Dedifferentiated amniotic fluid mesenchymal stem cell (primary cell): ENCODE measurements around the gene NUDT3.
A peak's percentile ranks its signal among the peaks of the same experiment; 100 is the strongest.
"Not testable (repeated sequence)": the region's sequence is repeated elsewhere in the genome, so short reads cannot be mapped to it uniquely, and the experiment has no call there.

ENCODE experiments used
- DNase-seq: peaks from one replicate; pipeline ENCODE4 v3.0.0-alpha.2; 2016; ENCODE audit errors: extremely low spot score

The NUDT3 gene

DNA sequence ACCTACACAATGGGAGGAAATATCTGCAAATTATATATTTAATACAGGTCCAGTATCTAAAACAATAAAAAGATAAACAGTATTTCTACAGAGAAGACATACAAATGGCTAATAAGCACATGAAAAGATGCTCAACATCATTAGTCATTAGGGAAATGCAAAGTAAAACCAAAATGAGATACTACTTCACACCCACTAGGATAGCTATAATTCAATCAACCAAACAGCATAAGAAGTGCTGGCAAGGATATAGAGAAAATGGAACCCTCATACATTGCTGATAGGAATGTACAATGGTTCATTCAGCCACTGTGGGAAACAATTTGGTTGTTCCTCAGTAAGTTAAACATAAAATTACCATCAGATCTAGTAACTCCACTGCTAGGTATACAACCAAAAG lies 48.7 kb downstream of the NUDT3 start:
- no peak for DNase-seq

- no peak for DNase-seq
Observed at GRCh38 chr6:34342247-34342646, 50.2 kb downstream of the NUDT3 start.

DNA sequence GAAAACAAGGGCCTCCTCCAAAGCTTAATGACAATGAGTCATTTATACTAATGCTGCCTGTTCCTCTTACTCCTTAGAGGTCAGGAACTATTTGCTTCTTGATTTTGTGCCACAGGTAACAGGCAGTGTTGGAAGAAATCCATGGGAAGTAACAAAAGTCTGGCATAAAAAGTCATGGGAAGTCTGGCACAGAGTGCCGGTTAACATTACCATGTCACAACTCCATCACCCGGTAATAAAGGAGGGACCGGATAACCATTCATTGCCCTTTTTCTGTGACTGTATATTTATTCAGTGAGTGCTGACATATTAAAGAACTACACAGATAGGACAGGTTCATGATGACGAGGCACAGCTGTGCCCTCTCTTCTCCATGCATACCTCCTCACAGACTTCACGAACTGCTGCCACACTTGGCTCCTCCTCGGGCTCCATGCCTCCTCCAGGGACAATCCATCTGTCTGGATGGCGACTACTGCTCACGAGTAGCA lies 50.9 kb downstream of the NUDT3 start:
- no peak for DNase-seq

DNA sequence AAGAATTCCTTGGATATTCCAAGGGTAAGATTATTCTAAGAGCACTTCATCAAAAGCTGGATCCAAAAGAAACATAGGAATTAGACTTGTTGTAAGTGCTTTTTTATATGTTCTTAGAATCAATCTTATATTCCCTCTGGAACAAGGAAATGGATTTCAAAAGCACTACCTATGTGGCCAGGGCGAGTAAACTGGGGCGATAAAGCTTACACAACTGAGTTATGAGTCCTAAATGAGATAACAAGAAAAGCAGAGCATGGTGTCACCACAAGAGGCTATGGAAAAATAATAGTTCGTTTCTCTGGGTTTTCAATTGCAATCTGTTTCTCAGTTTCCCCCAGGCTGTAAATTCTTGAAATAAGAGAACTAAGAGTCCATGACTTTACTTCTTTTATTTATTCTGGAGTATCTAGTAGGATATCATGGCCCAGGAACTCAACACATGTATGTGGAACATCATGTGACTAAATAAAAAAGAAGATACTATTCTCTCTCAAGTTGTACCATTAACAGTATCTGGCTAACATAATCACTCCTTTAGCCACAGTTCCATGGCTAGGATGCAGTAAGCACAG lies 51.5 kb downstream of the NUDT3 start:
- no peak for DNase-seq

- DNase-seq = no peak
Observed at GRCh38 chr6:34340394-34340793, 52.1 kb downstream of the NUDT3 start.

GRCh38 chr6:34339971-34340370 lies 52.5 kb downstream of the NUDT3 start:
- no peak for DNase-seq

DNA sequence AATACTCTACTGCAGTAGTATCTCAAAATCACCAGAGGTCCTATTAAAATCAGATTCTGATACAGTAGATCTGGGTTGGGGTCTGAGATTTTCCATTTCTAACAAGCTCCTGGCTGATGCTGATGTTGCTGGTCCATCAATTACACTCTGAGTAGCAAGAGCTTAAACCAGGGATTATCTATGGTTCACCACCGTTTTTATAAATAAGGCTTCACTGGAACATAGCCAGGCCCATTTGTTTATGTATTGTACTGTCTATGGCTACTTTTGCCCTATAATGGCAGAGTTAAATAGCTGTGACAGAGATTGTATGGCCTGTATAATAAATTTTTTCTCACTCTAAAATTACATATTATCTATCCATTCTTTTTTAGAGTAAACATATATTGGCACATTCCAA lies 53.0 kb downstream of the NUDT3 start:
- DNase-seq = no peak

GRCh38 chr6:34338811-34339210 lies 53.7 kb downstream of the NUDT3 start:
- DNase-seq = no peak

- no peak for DNase-seq
Observed at GRCh38 chr6:34338377-34338776, 54.1 kb downstream of the NUDT3 start.

DNA sequence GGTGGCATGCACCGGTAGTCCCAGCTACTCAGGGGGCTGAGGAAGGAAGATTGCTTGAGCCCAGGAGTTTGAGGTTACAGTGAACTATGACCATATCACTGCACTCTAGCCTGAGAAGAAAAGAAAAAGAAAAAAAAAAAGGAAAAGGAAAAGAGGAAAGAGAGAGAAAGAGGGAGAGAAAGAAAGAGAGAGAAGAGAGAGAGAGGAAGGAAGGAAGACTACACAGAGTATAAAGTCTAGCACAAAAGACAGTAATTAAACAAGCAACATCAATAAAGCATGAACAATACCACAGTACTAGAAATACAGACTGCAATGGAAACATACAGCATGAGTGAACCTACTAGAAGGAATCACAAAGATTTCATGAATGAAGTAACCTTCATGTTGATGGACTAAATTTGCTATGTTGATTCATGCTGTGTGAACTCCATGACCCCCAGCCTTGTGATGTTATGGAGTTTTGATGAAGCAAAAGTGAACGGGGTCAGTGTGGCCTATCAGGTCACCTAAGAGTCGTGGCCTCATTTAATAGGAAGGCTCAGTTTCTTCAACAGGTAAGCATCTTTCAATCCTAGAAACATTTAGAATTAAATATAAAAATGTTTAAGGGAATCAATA lies 57.6 kb downstream of the NUDT3 start:
- DNase-seq = no peak

- DNase-seq = no peak
Observed at GRCh38 chr6:34333858-34334257, 58.6 kb downstream of the NUDT3 start.

DNA sequence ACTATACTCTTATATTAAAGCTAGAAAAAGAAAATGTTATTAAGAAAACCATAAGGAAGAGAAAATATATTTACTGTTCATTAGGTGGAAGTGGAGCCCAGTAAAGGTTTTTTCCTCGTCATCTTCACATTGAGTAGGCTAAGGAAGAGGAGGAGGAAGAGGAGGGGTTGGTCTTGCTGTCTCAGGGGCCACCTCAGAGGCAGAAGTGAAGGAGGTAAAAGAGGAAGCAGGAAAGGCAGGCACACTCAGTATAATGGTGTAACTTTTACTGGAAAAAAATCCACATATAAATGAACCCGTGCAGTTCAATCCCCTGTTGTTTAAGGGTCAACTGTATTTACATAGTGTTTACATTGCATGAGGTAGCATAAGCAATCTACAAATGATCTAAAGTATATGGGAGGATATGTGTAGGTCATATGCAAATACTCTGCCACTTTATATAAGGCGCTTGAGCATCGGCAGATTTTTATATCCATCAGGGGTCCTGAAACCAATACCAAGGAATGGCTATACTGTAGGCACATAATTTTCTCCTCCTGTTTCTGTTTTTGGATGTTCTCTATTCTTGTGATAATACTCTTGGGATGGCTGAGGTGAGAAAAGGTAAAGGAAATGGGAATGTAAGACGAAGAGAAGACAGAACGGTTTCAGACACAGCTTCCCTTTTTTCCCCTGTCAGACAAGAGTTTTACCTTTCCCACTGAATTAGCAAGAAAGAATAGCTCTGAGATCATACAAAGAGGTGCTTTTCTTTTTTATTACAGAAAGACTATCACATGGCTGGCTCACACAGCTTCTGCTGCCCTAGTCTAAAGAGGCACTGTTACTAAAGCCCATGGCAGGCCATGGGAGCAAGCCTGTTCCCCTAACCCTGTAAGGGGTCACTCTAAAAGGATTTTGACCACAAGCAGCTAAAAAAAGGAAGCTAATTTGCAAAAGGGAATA lies 59.9 kb downstream of the NUDT3 start:
- no peak for DNase-seq

DNA sequence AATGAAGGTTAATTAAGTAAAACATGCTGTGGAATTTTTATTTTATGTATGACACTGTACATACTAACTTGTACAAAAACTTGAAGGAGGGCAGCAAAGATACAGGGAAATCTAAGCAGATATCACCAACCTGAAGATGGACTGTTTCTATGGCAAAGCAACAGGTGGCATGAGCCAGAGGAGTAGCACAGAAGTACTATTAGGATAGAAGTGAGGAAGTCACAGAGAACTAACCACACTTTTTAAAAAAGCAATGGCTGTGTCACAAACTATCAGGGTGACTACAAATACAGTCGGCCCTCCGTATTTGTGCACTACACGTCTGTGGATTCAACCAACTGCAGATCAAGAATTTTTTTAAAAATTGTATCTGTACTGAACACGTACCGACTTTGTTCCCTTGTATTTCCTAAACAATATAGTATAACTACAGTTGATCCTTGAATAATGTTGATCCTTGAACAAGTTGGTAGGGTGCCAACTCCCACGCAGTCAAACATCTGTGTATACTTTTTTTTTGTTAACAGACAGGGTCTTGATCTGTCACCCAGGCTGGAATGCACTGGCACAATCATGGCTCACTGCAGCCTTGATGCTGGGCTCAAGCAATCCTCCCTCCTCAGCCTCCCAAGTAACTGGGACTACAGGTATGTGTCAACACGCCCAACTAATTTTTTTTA lies 61.0 kb downstream of the NUDT3 start:
- no peak for DNase-seq

- DNase-seq = not testable (repeated sequence)
Observed at GRCh38 chr6:34329814-34330213, 62.7 kb downstream of the NUDT3 start.

DNA sequence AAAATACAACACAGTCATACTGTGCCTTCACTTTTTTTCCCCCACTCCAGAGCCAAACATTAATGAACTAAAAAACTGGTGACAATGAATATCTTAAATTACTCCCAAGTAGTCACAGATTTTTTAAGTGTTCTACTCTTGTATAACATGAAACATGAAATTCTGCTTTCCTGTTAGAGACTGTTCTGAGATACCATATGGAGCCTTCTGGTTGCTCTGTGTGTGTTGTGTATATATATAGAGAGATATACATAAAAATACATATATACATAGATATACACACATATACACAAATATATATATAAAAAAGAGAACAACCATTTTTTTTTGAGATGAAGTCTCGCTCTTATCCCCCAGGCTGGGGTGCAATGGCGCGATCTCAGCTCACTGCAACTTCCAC lies 63.5 kb downstream of the NUDT3 start:
- DNase-seq = no peak

DNA sequence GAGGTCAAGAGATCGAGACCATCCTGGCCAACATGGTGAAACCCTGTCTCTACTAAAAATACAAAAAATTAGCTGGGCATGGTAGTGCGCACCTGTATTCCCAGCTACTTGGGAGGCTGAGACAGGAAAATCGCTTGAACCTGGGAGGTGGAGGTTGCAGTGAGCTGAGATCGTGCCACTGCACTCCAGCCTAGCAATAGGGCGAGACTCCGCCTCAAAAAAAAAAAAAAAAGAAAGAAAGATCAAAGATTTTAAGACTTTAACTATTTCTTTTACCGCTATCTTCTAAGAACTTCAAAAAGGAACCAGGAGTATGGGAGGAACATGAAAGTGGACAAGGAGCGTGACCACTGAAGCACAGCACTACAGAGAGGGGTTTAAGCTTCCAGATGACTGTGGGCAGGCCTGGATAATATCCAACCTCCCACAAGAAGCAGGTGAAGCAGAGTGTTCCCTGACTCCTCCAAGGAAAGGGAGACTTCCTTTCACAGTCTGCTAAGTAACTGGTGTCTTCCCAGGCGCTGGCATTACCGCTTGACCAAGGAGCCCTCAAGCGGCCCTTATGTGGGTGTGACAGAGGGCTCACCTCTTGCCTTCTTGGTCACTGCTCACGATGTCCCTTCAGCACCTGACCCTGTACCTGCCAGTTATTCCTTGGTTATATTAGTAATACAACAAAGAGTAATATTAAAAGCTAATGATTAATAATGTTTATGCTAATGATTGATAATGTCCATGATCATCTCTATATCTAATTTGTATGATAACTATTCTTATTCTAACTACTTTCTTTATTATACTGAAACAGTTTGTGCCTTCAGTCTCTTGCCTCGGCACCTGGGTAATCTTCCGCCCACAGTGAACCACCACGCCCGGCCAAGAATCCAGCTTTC lies 64.9 kb downstream of the NUDT3 start:
- not testable (repeated sequence) for DNase-seq

GRCh38 chr6:34325633-34326032 lies 66.8 kb downstream of the NUDT3 start:
- DNase-seq = no peak

DNA sequence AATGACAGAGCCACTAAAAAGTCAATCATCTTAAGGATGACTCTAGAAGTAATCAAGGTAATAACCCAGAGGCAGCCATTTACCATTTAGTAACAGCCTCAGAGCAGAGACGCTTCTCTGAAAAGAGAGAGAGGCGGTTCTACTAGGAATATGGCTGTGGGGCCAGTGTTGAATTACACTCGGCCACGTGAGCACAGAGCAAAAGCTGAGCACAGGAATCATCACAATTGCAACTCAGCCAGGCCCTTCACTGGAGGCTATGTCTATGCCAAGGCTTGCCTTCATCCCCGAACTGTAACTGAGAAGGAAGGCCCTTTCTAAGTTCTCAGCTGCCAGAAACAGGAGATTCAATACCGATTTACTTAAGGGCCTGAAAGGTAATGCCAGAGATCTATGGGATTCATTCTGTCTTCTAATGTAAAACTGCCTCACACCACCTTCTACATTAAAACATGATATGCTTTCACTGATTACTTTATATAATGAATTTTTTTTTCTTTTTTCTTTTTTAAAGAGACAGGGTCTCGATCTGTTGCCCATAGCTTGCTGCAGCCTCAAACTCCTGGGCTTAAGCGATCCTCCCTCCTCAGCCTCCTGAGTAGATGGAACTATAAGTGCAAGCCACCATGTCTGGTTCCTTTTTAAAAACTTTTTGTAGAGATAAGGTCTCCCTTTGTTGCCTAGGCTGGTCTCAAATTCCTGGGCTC lies 67.6 kb downstream of the NUDT3 start:
- peak; percentile 52 for DNase-seq

DNA sequence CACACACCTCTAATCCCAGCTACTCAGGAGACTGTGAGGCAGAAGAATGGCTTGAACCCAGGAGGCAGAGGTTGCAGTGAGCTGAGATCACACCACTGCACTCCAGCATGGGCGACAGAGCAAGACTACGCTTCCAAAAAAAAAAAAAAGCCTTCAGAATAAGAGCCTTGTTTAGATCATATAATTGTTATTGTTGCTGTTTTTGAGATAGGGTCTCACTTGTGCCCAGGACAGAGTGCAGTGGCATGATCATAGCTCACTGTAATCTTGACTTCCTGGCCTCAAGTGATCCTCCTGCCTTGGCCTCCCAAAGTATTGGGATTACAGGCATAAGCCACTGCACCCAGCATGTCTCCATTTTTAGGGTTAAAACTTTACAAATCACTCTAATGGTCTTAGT lies 68.2 kb downstream of the NUDT3 start:
- not testable (repeated sequence) for DNase-seq

- DNase-seq = no peak
Observed at GRCh38 chr6:34323300-34323699, 69.2 kb downstream of the NUDT3 start.
